A673 (cell line): ENCODE data around the gene HMCN2. TPM values are rescaled to one million over a fixed set of nuclear protein-coding genes. Genes with fewer than 3 reads are reported as not detected.

Source experiments
- BruUV-seq: library from RNA; stranded (reverse); fragments of 400-500 nt; replicated peaks from 2 replicates; lab custom pipeline; 2021; lab: Mats Ljungman, UMichigan
- CTCF ChIA-PET: fragments of 300-600 bp; sonication (Branson Sonifier 250); formaldehyde crosslinking; loops from one replicate; lab custom pipeline; 2022; ENCODE audit warnings: antibody characterized with exemption; lab: Charles Lee
- POLR2A ChIA-PET: fragments of 300-600 bp; sonication (Branson Sonifier 250); formaldehyde crosslinking; loops from one replicate; lab custom pipeline; 2022; ENCODE audit warnings: antibody characterized with exemption; ENCODE audit not compliant: low non-redundant PET; lab: Charles Lee
- DNase-seq: peaks from one replicate; pipeline ENCODE4 v3.0.0-alpha.2; 2015; ENCODE audit warnings: low spot score
- H3K27ac ChIP-seq: fragments of 200-600 bp; sonication (generic); 2 replicates; pipeline ENCODE4 v1.5.1; 2016; ENCODE audit warnings: mixed run types, low read depth, mild to moderate bottlenecking, mixed read lengths, antibody characterized with exemption, low read length; ENCODE audit not compliant: poor library complexity, severe bottlenecking
- H3K27me3 ChIP-seq: fragments of 200-600 bp; sonication (generic); replicated peaks from 2 replicates; pipeline ENCODE4 v1.6.1; 2017; ENCODE audit warnings: mixed run types, low read depth, mild to moderate bottlenecking, mixed read lengths, antibody characterized with exemption, low read length; ENCODE audit not compliant: insufficient read depth, poor library complexity
- H3K36me3 ChIP-seq: fragments of 200-600 bp; sonication (generic); 2 replicates; pipeline ENCODE4 v1.6.1; 2016; ENCODE audit warnings: mixed run types, mild to moderate bottlenecking, mixed read lengths, antibody characterized with exemption, low read length; ENCODE audit not compliant: insufficient read depth, poor library complexity, severe bottlenecking
- H3K4me1 ChIP-seq: fragments of 200-600 bp; sonication (generic); 2 replicates; pipeline ENCODE4 v1.6.1; 2017; ENCODE audit warnings: mixed run types, mild to moderate bottlenecking, mixed read lengths, antibody characterized with exemption, low read length; ENCODE audit not compliant: insufficient read depth, poor library complexity, severe bottlenecking
- H3K4me3 ChIP-seq: fragments of 200-600 bp; sonication (generic); 2 replicates; pipeline ENCODE4 v1.5.1; 2016; ENCODE audit warnings: low read depth, mixed run types, mild to moderate bottlenecking, mixed read lengths, low read length; ENCODE audit not compliant: poor library complexity, severe bottlenecking
- H3K9me3 ChIP-seq: fragments of 200-600 bp; sonication (generic); 2 replicates; pipeline ENCODE4 v1.6.1; 2016; ENCODE audit warnings: mixed run types, low read depth, mild to moderate bottlenecking, mixed read lengths, antibody characterized with exemption, low read length; ENCODE audit not compliant: poor library complexity, severe bottlenecking
- CTCF ChIP-seq: fragments of 300-800, 200-600 bp; sonication (generic); conservative IDR thresholded peaks from 2 replicates; pipeline ENCODE4 v1.5.1; 2017; ENCODE audit warnings: low read depth, mild to moderate bottlenecking, antibody characterized with exemption, low read length, moderate library complexity, mixed read lengths
- EZH2 ChIP-seq: fragments of 200-600 bp; sonication (generic); IDR thresholded peaks from 2 replicates; pipeline ENCODE4 v1.6.1; 2017; ENCODE audit warnings: borderline replicate concordance, low read depth, mild to moderate bottlenecking, mixed read lengths, antibody characterized with exemption, low read length; ENCODE audit not compliant: poor library complexity, severe bottlenecking
- intact Hi-C: fragments of 100-400 bp; cut with micrococcal nuclease; formaldehyde crosslinking; loops from one replicate; pipeline ENCODE4 v1.10.0; 2022; ENCODE audit not compliant: unreplicated experiment
- total RNA-seq: library from RNA; stranded (reverse); gene quantifications from 2 replicates; pipeline ENCODE4 v1.2.3, GENCODE V29; 2021

The HMCN2 gene
- total RNA-seq, 1 experiment from 2014 or later = 0.28 TPM

DNA sequence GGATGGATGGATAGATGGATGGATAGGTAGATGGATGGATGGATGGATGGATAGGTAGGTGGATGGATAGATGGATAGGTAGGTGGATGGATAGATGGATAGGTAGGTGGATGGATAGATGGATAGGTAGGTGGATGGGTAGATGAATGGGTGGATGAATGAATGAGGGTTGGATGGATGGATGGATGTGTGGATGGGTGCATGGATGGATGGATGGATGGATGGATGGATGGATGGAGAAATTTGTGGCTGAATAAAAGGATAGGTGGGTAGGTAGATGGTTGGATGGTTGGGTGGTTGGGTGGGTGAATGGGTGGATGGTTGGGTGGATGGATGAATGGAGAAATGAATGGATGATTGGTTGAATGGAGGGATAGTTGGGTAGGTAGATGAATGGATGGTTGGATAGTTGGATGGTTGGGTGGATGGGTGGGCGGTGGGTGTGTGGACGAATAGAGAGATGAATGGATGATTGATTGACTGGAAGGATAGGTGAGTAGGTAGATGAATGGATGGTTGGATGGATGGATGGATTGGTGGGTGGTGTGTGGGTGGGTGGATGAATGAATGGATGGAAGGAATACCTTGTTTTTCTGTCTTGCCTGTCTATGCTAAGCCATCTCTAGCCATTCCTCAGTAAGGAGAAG, 108.2 kb downstream of the HMCN2 start:
- H3K4me3 ChIP-seq = no peak overlapping the region
- peaks cover 5% of the 10 kb centered on the region for H3K27me3 ChIP-seq
- intact Hi-C loops = no loop called here
- POLR2A ChIA-PET = no interaction called here
- CTCF ChIA-PET = no interaction called here
- no peaks in the 10 kb centered on the region for H3K9me3 ChIP-seq
- no TSS peak for BruUV-seq
- no peaks in the 10 kb centered on the region for H3K4me1 ChIP-seq
- no peak for TF ChIP-seq EZH2
- no peak overlapping the region for H3K27ac ChIP-seq
- no peaks in the 10 kb centered on the region for H3K36me3 ChIP-seq
- DNase-seq = no peak

- H3K36me3 ChIP-seq = no peaks in the 10 kb centered on the region
- H3K9me3 ChIP-seq = no peaks in the 10 kb centered on the region
- CTCF ChIA-PET = no interaction called here
- BruUV-seq = no TSS peak
- no peak overlapping the region for H3K4me3 ChIP-seq
- peaks cover 6% of the 10 kb centered on the region for H3K27me3 ChIP-seq
- DNase-seq = no peak
- POLR2A ChIA-PET = no interaction called here
- intact Hi-C loops = no loop called here
- no peaks in the 10 kb centered on the region for H3K4me1 ChIP-seq
- no peak overlapping the region for H3K27ac ChIP-seq
- no peak for TF ChIP-seq EZH2
- no peak for TF ChIP-seq CTCF
Observed at GRCh38 chr9:130377612-130378011, 112.1 kb downstream of the HMCN2 start.

DNA sequence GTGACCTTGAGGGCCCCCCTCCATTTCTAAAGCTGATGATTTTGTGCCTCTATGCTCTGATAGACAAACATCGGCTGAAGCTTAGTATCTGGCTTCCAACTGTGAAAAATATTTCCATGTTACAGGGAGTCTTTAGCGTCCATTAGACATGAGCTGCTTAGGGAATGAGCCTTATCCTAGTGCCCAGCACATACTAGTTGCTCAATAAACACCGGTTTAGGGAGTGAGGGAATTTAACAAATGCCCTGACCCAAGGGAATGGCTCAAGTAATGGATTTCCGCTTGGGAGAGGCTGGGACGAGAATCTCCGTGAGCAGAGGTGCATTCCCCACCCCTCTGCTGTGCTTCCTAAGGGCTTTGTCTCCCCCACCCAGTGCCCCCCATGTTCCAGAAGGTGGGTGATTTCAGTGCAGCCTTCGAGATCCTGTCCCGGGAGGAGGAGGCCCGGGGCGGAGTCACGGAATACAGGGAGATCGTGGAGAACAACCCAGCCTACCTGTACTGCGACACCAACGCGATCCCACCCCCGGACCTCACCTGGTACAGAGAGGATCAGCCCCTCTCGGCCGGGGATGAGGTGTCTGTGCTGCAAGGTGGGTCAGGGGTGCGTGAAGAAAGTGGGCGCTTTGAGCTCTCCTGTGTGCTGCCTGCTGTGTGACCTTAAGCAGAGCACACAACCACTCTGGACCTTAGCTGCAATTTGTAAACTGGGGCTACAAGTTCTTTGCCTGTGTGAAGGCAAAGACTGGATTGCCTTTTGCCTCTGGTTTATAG, 113.5 kb downstream of the HMCN2 start:
- Histone ChIP-seq H3K4me1 (no peaks in the 10 kb centered on the region), H3K9me3 (no peaks in the 10 kb centered on the region), H3K36me3 (no peaks in the 10 kb centered on the region), H3K4me3 (no peak overlapping the region), H3K27me3 (peaks cover 6% of the 10 kb centered on the region), H3K27ac (no peak overlapping the region)
- TF ChIP-seq CTCF (no peak), EZH2 (no peak)
- no TSS peak for BruUV-seq
- ChIA-PET POLR2A (no interaction called here), CTCF (no interaction called here)
- DNase-seq = no peak
- intact Hi-C loops = no loop called here
